ENCODE measurements around the gene DYNLRB1. TPM values are rescaled to one million over a fixed set of nuclear protein-coding genes. Genes with fewer than 3 reads are reported as not detected.

DYNLRB1 gene
- total and polyA plus RNA-seq, 2 donors (not counting 3 experiments of a cell fraction or from before 2014, with no cell fraction given): 142 to 245 TPM

GRCh38 chr20:34573541-34574300 lies 57.5 kb downstream of the DYNLRB1 start:
- no peaks in the 10 kb centered on the region for H3K9me1 ChIP-seq (replicated peaks; ENCODE audit: control insufficient read depth, extremely low read depth, insufficient read depth, low read length)
- dilution Hi-C loops (cut with MboI; ENCODE audit: extremely low pct_ligation_motif_present, low sequenced_read_pairs): no loop called here
- BruUV-seq (replicated peaks): no TSS peak
- no peaks in the 10 kb centered on the region for H3K27me3 ChIP-seq (ENCODE audit: control insufficient read depth in 2 of 2, insufficient read depth in 2 of 2, low read length in 2 of 2)
- no peaks in the 10 kb centered on the region for H3K36me3 ChIP-seq (ENCODE audit: control insufficient read depth in 2 of 2, extremely low read depth in 1 of 2, insufficient read depth in 2 of 2, low read length in 2 of 2)
- intact Hi-C loops (cut with micrococcal nuclease): no loop called here
- no peak overlapping the region for H2AFZ ChIP-seq (ENCODE audit: low read depth, low read length)
- no peak overlapping the region for H3K9ac ChIP-seq (replicated peaks; ENCODE audit: extremely low read depth, insufficient read depth, low read length)
- TF ChIP-seq EZH2 (IDR thresholded peaks at IDR 0.05; ENCODE audit: borderline replicate concordance, low read depth, low read length, severe bottlenecking) (no peak), FOS (IDR thresholded peaks at IDR 0.05; ENCODE audit: borderline replicate concordance, insufficient read depth, low read length) (no peak), POLR2A (IDR thresholded peaks at IDR 0.05; ENCODE audit: low read depth, low read length) (no peak), POLR2AphosphoS5 (IDR thresholded peaks at IDR 0.05; ENCODE audit: insufficient read depth, low read depth, low read length) (no peak), MAX (IDR thresholded peaks at IDR 0.05; ENCODE audit: insufficient read depth, insufficient read length) (no peak), GATA2 (IDR thresholded peaks at IDR 0.05; ENCODE audit: insufficient read depth, insufficient read length, low read depth, low read length) (no peak), JUN (IDR thresholded peaks at IDR 0.05; ENCODE audit: borderline replicate concordance, insufficient read depth, insufficient read length, low read depth) (no peak)
- TF ChIP-seq, protein P1, sequence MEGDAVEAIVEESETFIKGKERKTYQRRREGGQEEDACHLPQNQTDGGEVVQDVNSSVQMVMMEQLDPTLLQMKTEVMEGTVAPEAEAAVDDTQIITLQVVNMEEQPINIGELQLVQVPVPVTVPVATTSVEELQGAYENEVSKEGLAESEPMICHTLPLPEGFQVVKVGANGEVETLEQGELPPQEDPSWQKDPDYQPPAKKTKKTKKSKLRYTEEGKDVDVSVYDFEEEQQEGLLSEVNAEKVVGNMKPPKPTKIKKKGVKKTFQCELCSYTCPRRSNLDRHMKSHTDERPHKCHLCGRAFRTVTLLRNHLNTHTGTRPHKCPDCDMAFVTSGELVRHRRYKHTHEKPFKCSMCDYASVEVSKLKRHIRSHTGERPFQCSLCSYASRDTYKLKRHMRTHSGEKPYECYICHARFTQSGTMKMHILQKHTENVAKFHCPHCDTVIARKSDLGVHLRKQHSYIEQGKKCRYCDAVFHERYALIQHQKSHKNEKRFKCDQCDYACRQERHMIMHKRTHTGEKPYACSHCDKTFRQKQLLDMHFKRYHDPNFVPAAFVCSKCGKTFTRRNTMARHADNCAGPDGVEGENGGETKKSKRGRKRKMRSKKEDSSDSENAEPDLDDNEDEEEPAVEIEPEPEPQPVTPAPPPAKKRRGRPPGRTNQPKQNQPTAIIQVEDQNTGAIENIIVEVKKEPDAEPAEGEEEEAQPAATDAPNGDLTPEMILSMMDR (IDR thresholded peaks at IDR 0.05; ENCODE audit: extremely low read depth in 1 of 2, insufficient read depth in 1 of 2, low read depth in 1 of 2, low read length in 2 of 2): no peak
- FAIRE-seq (no peak), DNase-seq (ENCODE audit: low read depth, low spot score) (no peak)
- H3K4me1 ChIP-seq (ENCODE audit: control insufficient read depth, extremely low read depth, insufficient read depth, low read length): peaks cover 11% of the 10 kb centered on the region
- no peak overlapping the region for H3K27ac ChIP-seq (ENCODE audit: insufficient read depth, low read depth, low read length)
- H4K20me1 ChIP-seq (replicated peaks; ENCODE audit: control insufficient read depth, extremely low read depth, insufficient read depth, low read length): no peaks in the 10 kb centered on the region
- H3K4me3 ChIP-seq (replicated peaks in 1 of 3; ENCODE audit: insufficient read depth in 1 of 3, low read depth in 1 of 3, low read length in 3 of 3): no peak overlapping the region
- no peaks in the 10 kb centered on the region for H3K79me2 ChIP-seq (ENCODE audit: control insufficient read depth, insufficient read depth, low read length)
- POLR2A ChIA-PET: no interaction called here
- H3K4me2 ChIP-seq (ENCODE audit: insufficient read depth, low read length): no peak overlapping the region
- H3K9me3 ChIP-seq (replicated peaks; ENCODE audit: control insufficient read depth, insufficient read depth, low read length): no peaks in the 10 kb centered on the region
- CTCF ChIA-PET: interaction anchor here (0.7 to 3.3 kb wide), 4 partner anchors 10 to 196 kb away, joined by 3 to 13 read pairs (median 6); no protein-coding TSS in a partner anchor
